A549 (cell line): ENCODE data around the gene GBA2.

Source experiments
- CTCF ChIP-seq: fragments of >200 bp; sonication (Bioruptor Twin); formaldehyde crosslinking; IDR thresholded peaks from 3 replicates; pipeline ENCODE4 v1.5.1; 2016
- EP300 ChIP-seq, 2 experiments: fragments of >200 bp; sonication (Bioruptor Twin); formaldehyde crosslinking; IDR thresholded peaks; 2 replicates in 1 of 2; 3 replicates in 1 of 2; pipeline ENCODE4 v1.6.1; 2016 to 2017
- ESRRA ChIP-seq: fragments of 150-350 bp; IDR thresholded peaks from 2 replicates; pipeline ENCODE4 v1.6.1; 2014; ENCODE audit warnings: mild to moderate bottlenecking, low read length, borderline replicate concordance
- JUN ChIP-seq, 2 experiments: fragments of >200 bp; sonication (Bioruptor Twin); formaldehyde crosslinking; IDR thresholded peaks; 2 replicates in 1 of 2; 3 replicates in 1 of 2; pipeline ENCODE4 v1.6.1; 2016 to 2017
- NR3C1 ChIP-seq: fragments of >200 bp; sonication (Bioruptor Twin); formaldehyde crosslinking; IDR thresholded peaks from 3 replicates; pipeline ENCODE4 v1.6.1; 2017
- PHF8 ChIP-seq: fragments of 200-600 bp; sonication (generic); IDR thresholded peaks from 2 replicates; pipeline ENCODE4 v1.6.1; 2016; ENCODE audit warnings: low read depth, mild to moderate bottlenecking, antibody characterized with exemption, moderate library complexity, borderline replicate concordance
- POLR2A ChIP-seq: IDR thresholded peaks from 2 replicates; pipeline ENCODE4 v1.6.1; 2012; ENCODE audit warnings: mild to moderate bottlenecking, low read length
- ZNF302 ChIP-seq: fragments of 250-450 bp; sonication (Bioruptor Pico); IDR thresholded peaks from 2 replicates; pipeline ENCODE4 v1.9.0; 2021; ENCODE audit warnings: inconsistent platforms, mild to moderate bottlenecking, moderate library complexity
- TF ChIP-seq, protein P1 (sequence below): IDR thresholded peaks from 2 replicates; pipeline ENCODE4 v1.6.1; 2012
- TF ChIP-seq, protein P2 (sequence below): IDR thresholded peaks from 2 replicates; pipeline ENCODE4 v1.6.1; 2012
- TF ChIP-seq, protein P3 (sequence below): fragments of 250-450 bp; sonication (Bioruptor Pico); IDR thresholded peaks from 2 replicates; pipeline ENCODE4 v1.5.0; 2021; ENCODE audit warnings: mild to moderate bottlenecking, moderate library complexity, borderline replicate concordance

DNA sequence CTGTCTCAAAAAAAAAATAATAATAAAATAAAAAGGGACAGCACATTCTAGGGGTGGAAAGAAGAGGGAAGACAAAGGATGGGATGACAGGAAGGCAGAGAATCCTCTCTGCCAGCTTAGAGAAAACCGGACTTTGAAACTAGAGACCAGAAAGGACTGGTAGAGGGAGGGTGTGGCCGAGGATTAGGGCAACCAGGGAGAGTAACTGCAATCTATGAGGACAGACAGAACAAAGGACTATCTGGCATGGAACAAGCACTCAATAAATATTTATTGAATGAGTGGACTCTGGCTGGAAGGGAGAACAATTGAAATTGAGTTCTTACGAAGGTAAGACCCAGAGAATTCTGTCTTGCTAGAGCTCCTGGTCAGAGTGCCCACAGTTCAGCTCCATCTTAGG is 2.4 kb downstream of the GBA2 start:
- TF ChIP-seq PHF8, result no peak
- TF ChIP-seq CTCF, result no peak
- TF ChIP-seq, protein P1, sequence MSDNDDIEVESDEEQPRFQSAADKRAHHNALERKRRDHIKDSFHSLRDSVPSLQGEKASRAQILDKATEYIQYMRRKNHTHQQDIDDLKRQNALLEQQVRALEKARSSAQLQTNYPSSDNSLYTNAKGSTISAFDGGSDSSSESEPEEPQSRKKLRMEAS, result no peak
- TF ChIP-seq, protein P2, sequence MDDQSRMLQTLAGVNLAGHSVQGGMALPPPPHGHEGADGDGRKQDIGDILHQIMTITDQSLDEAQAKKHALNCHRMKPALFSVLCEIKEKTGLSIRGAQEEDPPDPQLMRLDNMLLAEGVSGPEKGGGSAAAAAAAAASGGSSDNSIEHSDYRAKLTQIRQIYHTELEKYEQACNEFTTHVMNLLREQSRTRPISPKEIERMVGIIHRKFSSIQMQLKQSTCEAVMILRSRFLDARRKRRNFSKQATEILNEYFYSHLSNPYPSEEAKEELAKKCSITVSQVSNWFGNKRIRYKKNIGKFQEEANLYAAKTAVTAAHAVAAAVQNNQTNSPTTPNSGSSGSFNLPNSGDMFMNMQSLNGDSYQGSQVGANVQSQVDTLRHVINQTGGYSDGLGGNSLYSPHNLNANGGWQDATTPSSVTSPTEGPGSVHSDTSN, result no peak
- TF ChIP-seq EP300 (IDR thresholded peaks at IDR 0.05), result no peak
- TF ChIP-seq, protein P3, sequence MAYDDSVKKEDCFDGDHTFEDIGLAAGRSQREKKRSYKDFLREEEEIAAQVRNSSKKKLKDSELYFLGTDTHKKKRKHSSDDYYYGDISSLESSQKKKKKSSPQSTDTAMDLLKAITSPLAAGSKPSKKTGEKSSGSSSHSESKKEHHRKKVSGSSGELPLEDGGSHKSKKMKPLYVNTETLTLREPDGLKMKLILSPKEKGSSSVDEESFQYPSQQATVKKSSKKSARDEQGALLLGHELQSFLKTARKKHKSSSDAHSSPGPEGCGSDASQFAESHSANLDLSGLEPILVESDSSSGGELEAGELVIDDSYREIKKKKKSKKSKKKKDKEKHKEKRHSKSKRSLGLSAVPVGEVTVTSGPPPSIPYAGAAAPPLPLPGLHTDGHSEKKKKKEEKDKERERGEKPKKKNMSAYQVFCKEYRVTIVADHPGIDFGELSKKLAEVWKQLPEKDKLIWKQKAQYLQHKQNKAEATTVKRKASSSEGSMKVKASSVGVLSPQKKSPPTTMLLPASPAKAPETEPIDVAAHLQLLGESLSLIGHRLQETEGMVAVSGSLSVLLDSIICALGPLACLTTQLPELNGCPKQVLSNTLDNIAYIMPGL (CRISPR knock-in tag), result no peak
- TF ChIP-seq NR3C1, result no peak
- TF ChIP-seq ZNF302, result no peak
- no peak for TF ChIP-seq POLR2A
- TF ChIP-seq JUN (IDR thresholded peaks at IDR 0.05), result no peak
- no peak for TF ChIP-seq ESRRA
